ENCODE data around the gene TMPRSS5.
"Not testable (repeated sequence)": the region's sequence is repeated elsewhere in the genome, so short reads cannot be mapped to it uniquely, and the experiment has no call there.

Gene TMPRSS5

GRCh38 chr11:113695207-113695606 is 10.9 kb downstream of the TMPRSS5 start:
- no peak for DNase-seq

DNA sequence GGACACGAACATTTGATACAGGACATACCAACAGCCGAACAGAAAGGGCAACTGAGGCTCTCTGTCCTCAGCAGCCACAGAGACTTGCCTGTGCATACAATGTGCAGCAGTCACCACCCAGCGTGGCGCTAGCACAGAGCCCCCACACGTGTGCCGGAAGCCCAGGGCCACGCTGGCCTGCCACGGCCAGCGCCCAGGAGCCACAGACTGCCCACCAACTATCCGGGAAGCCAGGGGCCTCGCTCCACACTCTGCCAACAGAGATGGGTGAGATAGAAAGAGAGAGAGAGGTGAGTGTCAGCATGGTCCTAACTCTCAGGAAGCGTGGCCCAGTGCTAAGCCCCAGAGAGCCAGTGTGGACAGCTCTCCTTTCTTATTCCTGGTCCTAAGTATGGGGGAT is 11.7 kb downstream of the TMPRSS5 start:
- no peak for DNase-seq

- DNase-seq = no peak
Measured at GRCh38 chr11:113693030-113693429, 13.1 kb downstream of the TMPRSS5 start.

DNA sequence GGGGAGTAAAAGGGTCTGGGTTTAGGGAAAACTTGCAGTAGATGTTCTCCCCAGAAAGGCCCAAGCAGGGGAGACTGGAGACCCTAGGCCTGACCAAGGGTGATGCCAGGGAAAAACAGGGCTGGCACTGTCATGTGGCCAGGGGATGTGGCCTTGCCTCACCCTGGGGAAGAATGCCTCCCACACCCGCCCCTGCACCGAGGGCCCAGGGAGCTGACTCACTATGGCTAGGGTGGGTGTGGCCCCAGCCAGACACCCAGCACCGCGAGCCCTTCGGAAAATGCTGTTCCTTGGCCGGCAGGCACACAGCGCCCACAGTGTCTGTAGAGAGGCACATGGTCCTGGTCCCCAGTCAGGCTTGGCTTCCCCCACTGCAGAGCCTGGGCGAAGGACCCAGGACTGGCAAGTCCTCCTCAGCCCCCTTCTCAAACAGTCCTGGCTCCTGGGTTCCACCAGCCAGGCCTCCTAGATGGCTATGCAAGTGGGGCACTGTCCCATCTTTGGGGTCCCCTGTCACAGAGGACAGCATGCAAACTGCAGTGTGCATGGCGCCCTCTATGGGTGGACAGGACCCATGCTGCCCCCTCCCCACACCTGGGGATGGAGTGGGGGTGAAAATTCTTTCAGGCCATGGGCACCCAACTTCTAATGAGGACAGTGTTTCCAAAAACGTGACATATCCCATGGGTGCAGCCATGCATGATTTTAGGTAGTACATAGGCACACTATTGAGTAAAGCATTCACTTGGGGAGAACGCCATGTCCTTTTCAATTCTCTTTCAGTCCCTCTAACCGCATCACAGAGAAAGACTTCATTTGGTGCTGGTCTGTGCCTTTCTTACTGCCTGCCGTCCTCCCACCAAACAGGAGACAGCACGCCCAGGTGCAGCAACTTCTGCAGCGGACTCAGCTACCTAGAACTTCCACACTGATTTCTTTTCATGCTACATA is 15.2 kb downstream of the TMPRSS5 start:
- DNase-seq = no peak

DNA sequence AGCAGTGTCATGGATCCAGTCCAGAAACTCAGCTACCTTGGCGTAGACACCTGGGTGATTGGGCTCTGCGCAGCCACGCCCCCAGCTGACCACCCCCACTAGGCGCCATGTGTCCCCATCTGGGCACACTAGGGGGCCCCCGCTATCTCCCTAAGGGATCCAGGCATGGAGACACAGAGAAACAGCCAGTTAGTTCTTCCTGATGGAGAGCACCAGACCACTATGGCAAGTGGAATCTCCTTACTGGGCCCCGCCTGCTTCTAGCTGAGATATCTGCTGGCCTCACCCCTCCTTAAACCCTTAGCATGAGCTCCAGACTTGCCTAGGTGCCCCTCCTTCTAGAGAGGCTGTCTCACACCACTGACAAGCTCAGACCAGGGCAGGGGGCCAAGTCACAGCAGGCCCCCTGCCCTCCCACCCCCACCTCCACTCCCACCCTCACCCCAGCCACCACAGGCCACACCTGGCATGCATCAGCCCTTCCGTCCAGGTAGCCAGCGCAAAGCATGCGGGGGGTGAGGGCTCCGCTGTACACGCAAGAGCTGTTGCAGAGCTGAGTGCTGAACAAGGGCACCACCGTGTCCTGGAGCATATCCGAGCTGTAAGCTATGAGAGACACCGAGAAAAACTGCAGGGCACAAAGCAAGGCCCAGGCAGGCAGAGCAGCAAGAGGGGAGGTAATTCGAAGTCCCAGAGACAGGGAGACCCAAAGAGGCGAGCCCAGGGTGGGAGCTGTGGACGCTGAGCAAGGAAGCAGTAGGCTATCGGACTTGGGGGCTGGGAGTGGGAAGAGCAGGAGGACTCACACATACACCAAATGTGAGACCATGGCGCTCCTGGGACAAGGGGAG is 16.1 kb downstream of the TMPRSS5 start:
- no peak for DNase-seq

GRCh38 chr11:113685654-113686359 is 20.3 kb downstream of the TMPRSS5 start:
- no peak for DNase-seq

DNA sequence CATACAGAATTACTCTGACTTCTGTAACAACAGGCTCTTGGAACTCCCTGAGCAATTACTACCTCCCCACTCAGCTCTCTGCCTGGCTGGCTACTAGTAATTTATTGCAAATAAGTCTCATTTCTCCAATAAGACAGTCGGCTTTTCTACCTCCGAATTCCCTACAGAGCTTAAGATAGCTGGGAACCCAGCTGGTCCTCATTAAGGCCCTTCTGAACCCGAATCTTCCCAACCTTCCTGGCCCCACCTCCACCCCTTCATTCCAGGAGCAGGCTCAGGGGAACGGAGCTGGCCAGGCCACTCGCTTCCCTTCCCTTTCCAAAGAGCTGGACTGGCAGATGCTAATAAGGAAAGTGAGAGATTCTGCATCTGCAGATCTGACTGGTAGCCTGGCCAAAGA is 21.6 kb downstream of the TMPRSS5 start:
- DNase-seq = no peak

DNA sequence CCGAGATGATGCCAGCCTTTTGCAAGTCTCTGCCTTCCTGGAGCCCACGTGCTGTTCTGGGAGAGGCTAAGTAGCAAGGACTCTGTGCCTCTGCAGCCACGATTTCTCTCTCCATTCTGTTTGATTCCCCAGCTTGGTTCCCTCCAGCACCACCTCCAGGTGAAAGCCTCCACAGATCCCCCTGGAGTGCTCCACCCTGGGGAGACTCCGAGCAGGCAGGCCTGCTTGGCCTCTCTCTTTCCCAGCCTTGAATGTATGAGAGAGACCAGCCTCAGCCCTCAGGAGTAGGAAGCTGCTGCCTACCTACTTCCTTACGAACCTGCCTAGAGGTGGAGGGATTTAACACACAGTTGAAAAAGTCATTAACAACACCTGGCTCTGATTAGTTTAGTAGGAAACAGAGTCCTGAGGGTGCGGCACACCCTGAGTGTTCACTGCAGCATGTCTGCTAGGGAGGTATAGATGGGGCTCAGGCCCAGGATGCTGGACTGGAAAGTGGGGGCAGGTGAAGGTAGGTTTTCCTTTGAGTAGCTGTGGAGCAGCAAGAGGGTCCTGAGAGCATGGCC is 22.5 kb downstream of the TMPRSS5 start:
- DNase-seq = no peak

GRCh38 chr11:113681711-113682413 is 24.2 kb downstream of the TMPRSS5 start:
- DNase-seq = no peak

DNA sequence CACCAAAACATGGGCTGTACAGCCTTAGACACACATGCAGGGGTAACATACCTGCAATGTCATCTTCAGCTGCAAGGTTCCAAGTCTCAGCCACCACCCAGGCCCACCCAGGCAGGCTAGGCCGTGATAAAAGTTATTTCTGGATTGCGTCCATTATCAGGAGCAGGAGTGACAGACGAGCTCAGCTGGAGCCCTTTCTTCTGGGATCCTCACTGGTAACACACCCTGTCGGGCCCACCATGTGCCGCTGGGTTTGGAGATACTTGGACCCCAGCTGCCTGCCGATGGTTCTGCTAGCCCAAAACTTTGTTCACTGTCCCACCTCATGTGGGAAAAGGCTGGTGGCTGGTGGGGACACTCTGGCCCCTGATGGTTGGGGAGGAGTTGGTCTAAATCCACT is 24.8 kb downstream of the TMPRSS5 start:
- DNase-seq = no peak

GRCh38 chr11:113677685-113678084 is 28.4 kb downstream of the TMPRSS5 start:
- DNase-seq = no peak

DNA sequence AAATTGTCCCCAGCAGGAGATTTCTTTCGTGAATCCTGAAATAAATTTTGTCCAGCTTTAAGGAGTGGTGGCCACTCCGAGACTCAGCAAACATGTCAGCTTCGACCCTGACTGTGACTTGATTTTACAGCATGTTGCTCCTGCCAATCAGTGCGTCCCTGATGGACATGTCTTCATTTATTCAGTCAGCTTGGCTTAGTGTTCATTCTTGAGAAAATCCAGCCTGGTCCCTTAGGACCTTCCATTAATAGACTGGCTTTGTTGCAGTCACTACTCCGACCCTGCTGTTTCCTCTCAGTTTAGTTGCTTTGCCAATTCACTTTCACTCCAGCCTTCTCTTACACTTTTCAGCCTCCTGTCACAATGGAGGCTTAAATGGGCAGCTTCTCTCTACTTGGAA is 30.5 kb downstream of the TMPRSS5 start:
- DNase-seq = no peak

GRCh38 chr11:113675003-113675561 is 31.0 kb downstream of the TMPRSS5 start:
- DNase-seq = no peak

- DNase-seq = no peak
Measured at GRCh38 chr11:113674397-113674685, 31.8 kb downstream of the TMPRSS5 start.

DNA sequence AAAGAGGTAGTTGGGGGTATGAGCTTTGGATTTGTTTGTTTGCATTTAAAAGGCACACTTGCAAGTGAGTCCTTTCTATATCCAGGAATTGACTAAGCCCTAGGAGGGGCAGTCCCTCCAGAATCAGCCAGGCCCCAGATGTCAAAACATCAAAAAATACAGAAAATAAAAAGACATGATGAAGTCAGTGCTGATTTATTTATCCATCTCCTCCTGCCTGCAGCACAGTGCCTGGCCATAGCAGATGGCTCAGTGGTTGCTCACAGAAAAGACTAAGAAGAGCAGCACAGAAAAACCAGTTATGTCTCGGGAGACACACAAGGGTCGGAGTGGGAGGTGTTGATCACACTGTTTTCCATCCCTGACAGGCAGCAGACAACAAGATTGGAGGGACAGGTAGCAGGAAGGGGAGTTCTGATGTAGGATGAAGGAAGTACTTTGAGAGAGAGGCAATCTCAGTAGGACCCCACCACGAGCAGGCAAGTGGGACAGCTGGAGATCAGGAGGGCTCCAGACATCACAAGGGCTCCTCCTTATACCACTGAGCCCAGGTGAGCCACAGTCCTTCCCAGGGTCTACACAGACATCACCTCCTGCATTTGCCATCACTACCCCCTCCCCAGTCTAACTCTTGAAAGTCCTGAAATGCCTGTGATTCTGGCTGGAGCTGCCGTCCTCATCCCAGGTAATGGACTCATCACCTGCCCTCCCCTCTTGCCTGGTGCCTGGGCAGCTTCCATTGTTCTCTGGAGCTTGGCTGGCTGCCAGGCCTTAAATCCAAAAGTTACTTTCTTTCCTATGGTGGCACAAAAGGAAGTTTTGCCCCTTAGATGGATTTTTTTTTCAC is 32.3 kb downstream of the TMPRSS5 start:
- no peak for DNase-seq

- not testable (repeated sequence) for DNase-seq
Measured at GRCh38 chr11:113671914-113672313, 34.2 kb downstream of the TMPRSS5 start.

DNA sequence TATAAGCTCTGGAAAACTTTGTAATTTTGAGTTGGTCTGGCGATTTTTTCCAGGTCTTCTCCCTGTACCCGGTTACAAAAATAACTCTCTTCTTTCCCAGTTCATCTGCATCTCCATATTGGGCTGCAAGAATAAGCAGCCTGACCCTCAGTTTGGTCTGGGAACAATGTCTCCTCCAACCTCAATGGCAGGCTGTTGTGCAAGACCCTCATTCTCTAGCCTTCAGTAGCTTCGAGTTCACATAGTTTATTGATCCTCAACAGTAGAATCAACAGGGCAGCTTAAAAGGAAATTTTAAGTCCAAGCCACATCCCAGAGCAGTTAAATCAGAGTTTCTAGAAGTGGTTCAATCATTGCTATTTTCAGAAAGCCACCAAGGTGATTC is 35.3 kb downstream of the TMPRSS5 start:
- no peak for DNase-seq

DNA sequence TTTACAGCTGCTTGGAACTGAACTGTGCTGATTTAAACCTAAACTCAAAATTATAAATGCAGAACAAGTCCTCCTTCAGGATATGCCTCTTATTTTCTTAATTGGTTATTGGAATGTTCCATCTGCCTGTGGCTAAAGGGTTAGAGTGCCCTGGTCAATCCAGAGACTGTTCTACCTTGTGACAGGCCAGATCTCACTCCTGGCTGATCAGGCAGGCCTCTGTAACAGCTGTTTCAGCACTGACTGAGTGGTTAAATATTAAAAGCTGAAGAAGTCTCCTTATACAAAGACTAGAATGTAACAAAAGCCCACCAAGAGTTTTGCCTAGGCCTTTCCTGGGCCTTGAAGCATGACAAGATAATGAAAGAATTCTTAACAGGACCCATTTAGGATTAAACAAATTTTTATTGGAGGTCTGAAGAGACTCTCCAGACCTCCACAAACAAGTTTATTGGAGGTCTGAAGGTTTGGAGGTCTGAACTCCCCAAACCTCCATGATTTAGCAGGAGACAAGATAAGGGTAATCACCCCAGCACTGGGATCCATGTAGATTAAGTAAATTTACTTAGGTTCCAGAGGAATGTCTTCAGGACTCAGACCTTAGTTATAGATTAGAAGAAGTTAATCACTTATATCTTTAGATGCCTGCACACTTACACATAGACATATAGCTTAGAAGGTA is 35.8 kb downstream of the TMPRSS5 start:
- DNase-seq = no peak

GRCh38 chr11:113668255-113668654 is 37.9 kb downstream of the TMPRSS5 start:
- no peak for DNase-seq

DNA sequence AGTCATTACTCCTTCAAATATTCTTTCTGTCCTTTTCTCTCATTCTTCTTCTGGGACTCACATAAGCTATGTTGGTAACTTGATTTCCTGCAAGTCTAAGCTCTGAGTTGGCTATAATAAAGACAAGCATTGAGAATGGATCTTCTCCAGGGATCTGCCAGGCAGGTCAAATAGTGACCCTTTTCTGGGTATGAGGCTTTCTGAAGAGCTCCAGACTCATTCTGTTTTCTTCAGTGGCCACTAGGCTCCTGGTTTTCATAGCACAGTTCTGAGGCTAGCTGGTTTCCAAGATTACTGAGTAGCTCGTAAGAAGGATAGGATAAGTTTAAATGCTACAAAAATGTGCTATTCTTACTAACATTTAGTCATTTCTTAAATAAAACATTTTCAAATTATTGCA is 38.3 kb downstream of the TMPRSS5 start:
- DNase-seq = no peak

DNA sequence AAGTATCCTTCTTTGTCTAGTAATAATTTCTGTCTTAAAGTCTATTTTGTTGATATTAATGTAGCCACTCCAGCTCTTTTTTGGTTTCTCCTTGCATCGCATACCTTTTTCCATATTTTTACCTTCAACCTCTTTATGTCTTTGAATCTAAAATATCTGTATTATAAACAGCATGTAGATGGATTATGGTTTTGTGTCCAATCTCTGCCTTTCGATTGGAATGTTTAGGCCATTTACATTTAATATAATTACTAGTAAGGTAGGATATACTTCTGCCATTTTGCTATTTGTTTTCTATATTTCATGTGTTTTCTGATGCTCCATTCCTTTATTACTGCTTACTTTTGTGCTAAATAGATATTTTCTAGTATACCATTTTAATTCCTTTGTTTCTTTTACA is 39.5 kb downstream of the TMPRSS5 start:
- DNase-seq = no peak

All from activated CD4-positive, CD25-positive, alpha-beta regulatory T cell treated with anti-CD3 and anti-CD28 coated beads, Interleukin-2, amount 50 U/mL, for 72 hours (primary cell).